GM06990 (cell line): ENCODE results near the gene SSBP2.
A peak's percentile ranks its signal among the peaks of the same experiment; 100 is the strongest.

Source experiments
- DNase-seq: peaks from one replicate; pipeline ENCODE4 v3.0.0-alpha.2; 2011; ENCODE audit not compliant: insufficient read length; ENCODE audit errors: extremely low read depth
- H3K27me3 ChIP-seq: replicated peaks from 2 replicates; pipeline ENCODE4 v1.6.0; 2011; ENCODE audit warnings: low read length; ENCODE audit not compliant: control insufficient read depth, insufficient read depth
- H3K36me3 ChIP-seq: 2 replicates; pipeline ENCODE4 v1.5.1; 2011; ENCODE audit warnings: low read length; ENCODE audit not compliant: control insufficient read depth, insufficient read depth
- H3K4me3 ChIP-seq: replicated peaks from 2 replicates; pipeline ENCODE4 v1.5.1; 2011; ENCODE audit warnings: low read depth, mild to moderate bottlenecking, control low read depth, low read length
- TF ChIP-seq, protein P1 (sequence below): IDR thresholded peaks from 2 replicates; pipeline ENCODE4 v1.5.1; 2011; ENCODE audit warnings: low read length, control low read depth, mild to moderate bottlenecking, inconsistent platforms; ENCODE audit not compliant: insufficient read depth, poor library complexity, severe bottlenecking

The SSBP2 gene

GRCh38 chr5:81728301-81728700 is 22.6 kb downstream of the SSBP2 start:
- no peak overlapping the region for H3K4me3 ChIP-seq
- no peaks in the 10 kb centered on the region for H3K27me3 ChIP-seq
- TF ChIP-seq, protein P1, sequence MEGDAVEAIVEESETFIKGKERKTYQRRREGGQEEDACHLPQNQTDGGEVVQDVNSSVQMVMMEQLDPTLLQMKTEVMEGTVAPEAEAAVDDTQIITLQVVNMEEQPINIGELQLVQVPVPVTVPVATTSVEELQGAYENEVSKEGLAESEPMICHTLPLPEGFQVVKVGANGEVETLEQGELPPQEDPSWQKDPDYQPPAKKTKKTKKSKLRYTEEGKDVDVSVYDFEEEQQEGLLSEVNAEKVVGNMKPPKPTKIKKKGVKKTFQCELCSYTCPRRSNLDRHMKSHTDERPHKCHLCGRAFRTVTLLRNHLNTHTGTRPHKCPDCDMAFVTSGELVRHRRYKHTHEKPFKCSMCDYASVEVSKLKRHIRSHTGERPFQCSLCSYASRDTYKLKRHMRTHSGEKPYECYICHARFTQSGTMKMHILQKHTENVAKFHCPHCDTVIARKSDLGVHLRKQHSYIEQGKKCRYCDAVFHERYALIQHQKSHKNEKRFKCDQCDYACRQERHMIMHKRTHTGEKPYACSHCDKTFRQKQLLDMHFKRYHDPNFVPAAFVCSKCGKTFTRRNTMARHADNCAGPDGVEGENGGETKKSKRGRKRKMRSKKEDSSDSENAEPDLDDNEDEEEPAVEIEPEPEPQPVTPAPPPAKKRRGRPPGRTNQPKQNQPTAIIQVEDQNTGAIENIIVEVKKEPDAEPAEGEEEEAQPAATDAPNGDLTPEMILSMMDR = no peak
- no peak for DNase-seq
- H3K36me3 ChIP-seq = no peaks in the 10 kb centered on the region

- Histone ChIP-seq H3K36me3 (no peaks in the 10 kb centered on the region), H3K27me3 (no peaks in the 10 kb centered on the region), H3K4me3 (no peak overlapping the region)
- DNase-seq = no peak
- TF ChIP-seq, protein P1 = no peak
Observed at GRCh38 chr5:81726297-81726696, 24.6 kb downstream of the SSBP2 start.

DNA sequence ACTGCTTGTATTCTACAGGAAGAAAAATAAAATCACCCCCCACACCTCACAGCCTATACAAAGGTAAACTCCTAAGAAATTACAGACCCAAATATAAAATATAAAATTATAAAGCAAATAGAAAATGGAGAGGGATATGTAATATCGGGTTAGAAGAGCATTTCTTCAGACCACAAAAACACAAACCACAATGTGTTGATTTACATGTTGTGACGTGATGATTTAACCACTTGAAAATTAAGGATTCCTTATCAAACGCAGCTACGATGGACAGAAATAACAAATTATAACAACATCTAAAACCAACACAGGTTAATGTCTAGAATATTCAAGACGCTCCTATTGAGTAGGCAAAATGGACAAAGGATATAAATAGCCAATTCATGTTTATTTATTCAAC is 26.3 kb downstream of the SSBP2 start:
- no peaks in the 10 kb centered on the region for H3K27me3 ChIP-seq
- H3K36me3 ChIP-seq = no peaks in the 10 kb centered on the region
- TF ChIP-seq, protein P1 = no peak
- no peak for DNase-seq
- H3K4me3 ChIP-seq = no peak overlapping the region

- Histone ChIP-seq H3K27me3 (no peaks in the 10 kb centered on the region), H3K36me3 (no peaks in the 10 kb centered on the region), H3K4me3 (no peak overlapping the region)
- peak; percentile 25 for DNase-seq
- TF ChIP-seq, protein P1 = no peak
Observed at GRCh38 chr5:81724108-81724507, 26.8 kb downstream of the SSBP2 start.

DNA sequence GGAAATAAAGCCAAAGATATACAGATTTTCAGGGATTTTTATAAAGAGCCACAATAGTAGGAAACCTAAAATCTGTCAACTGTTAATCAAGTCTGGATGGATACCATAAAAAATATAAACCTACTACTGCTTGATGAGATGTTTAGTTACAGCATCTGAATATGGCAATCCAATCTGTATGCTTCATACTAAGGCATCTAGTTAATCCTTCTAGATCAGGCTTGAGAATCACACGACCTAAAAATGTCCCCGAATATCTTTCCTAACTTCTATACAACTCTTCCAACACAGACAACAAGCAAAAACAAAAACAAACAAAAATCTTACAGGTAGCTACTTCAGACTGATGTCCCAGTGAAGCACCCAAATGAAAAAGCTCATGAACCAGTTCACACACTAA is 29.8 kb downstream of the SSBP2 start:
- Histone ChIP-seq H3K27me3 (no peaks in the 10 kb centered on the region), H3K36me3 (no peaks in the 10 kb centered on the region), H3K4me3 (no peak overlapping the region)
- TF ChIP-seq, protein P1 = no peak
- DNase-seq = no peak

DNA sequence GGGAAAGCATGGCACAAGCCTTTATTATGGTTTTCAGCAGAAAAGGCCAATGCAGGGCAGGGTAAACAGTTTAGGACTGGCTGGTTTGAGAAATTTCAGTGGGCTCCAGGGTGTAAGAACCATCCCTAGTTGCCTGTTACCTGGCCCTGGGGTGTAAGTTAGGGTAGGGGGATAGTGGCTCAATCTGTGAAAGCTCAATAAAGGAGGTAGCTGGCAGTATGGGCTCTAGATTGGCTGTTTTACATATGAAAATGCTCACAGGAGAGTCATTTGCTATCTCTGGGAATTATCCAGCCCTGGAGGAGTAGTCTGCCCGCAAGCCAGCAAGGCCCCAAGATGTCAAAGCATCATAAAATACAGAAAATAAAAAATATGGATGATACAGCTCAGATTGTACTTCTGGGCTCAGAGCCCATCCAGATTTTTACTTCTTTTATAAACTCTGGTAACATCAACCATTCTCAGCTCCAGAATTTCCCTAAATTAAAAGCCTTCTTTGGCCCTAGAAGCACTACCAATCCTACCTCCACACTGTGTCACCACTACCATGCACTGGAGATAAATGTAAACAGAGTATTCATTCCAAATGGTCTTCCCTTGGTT is 31.1 kb downstream of the SSBP2 start:
- TF ChIP-seq, protein P1 = no peak
- Histone ChIP-seq H3K4me3 (no peak overlapping the region), H3K27me3 (no peaks in the 10 kb centered on the region), H3K36me3 (no peaks in the 10 kb centered on the region)
- no peak for DNase-seq
